ENCODE measurements around the gene TXNRD2.

The TXNRD2 gene

GRCh38 chr22:19923914-19924513 lies 17.6 kb downstream of the TXNRD2 start:
- Histone ChIP-seq H3K9ac (ENCODE audit: low read depth, low read length) (no peak overlapping the region), H3K4me1 (ENCODE audit: control insufficient read depth, insufficient read depth, low read length) (no peaks in the 10 kb centered on the region), H3K27ac (ENCODE audit: low read depth, low read length) (no peak overlapping the region), H3K27me3 (ENCODE audit: control insufficient read depth, insufficient read depth, low read length) (no peaks in the 10 kb centered on the region), H3K36me3 (ENCODE audit: control insufficient read depth, insufficient read depth, low read length) (no peaks in the 10 kb centered on the region), H3K9me3 (ENCODE audit: control insufficient read depth, insufficient read depth, low read length) (no peaks in the 10 kb centered on the region), H3K4me3 (ENCODE audit: low read depth, low read length) (no peak overlapping the region)

DNA sequence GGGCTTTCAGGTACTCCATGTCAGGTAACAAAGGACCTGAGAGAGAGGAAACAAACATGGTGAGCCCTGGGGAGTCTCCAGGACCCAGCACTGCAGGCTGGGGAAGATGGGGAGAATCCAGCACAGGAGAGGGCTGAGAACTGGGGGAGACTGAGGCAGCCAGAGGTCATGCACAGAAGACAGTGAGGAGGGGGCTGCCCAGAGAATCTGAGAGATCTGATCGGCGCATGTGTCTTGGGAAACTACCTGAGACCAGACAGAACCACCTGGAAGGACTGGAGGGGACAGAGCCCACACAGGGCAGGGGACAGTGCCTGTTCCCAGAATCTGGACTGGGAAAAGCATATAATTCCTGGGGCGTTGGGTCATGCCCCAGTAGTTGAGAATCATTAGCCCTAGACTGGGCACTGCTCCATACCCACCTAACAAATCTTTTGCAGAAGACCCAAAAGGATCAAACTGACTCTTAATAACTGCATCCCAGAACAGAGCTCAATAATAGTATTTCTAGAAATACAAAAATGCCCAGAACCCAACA lies 20.0 kb downstream of the TXNRD2 start:
- Histone ChIP-seq H3K36me3 (ENCODE audit: control insufficient read depth, insufficient read depth, low read length) (no peaks in the 10 kb centered on the region), H3K9ac (ENCODE audit: low read depth, low read length) (no peak overlapping the region), H3K27ac (ENCODE audit: low read depth, low read length) (no peak overlapping the region), H3K27me3 (ENCODE audit: control insufficient read depth, insufficient read depth, low read length) (no peaks in the 10 kb centered on the region), H3K4me3 (ENCODE audit: low read depth, low read length) (no peak overlapping the region), H3K9me3 (ENCODE audit: control insufficient read depth, insufficient read depth, low read length) (no peaks in the 10 kb centered on the region), H3K4me1 (ENCODE audit: control insufficient read depth, insufficient read depth, low read length) (no peaks in the 10 kb centered on the region)

GRCh38 chr22:19919701-19920363 lies 21.8 kb downstream of the TXNRD2 start:
- no peaks in the 10 kb centered on the region for H3K9me3 ChIP-seq (ENCODE audit: control insufficient read depth, insufficient read depth, low read length)
- no peak overlapping the region for H3K27ac ChIP-seq (ENCODE audit: low read depth, low read length)
- no peaks in the 10 kb centered on the region for H3K36me3 ChIP-seq (ENCODE audit: control insufficient read depth, insufficient read depth, low read length)
- no peaks in the 10 kb centered on the region for H3K4me1 ChIP-seq (ENCODE audit: control insufficient read depth, insufficient read depth, low read length)
- no peak overlapping the region for H3K9ac ChIP-seq (ENCODE audit: low read depth, low read length)
- H3K27me3 ChIP-seq (ENCODE audit: control insufficient read depth, insufficient read depth, low read length), result no peaks in the 10 kb centered on the region
- no peak overlapping the region for H3K4me3 ChIP-seq (ENCODE audit: low read depth, low read length)

- Histone ChIP-seq H3K27ac (ENCODE audit: low read depth, low read length) (no peak overlapping the region), H3K27me3 (ENCODE audit: control insufficient read depth, insufficient read depth, low read length) (no peaks in the 10 kb centered on the region), H3K9ac (ENCODE audit: low read depth, low read length) (no peak overlapping the region), H3K4me1 (ENCODE audit: control insufficient read depth, insufficient read depth, low read length) (no peaks in the 10 kb centered on the region), H3K36me3 (ENCODE audit: control insufficient read depth, insufficient read depth, low read length) (peaks cover 5% of the 10 kb centered on the region; the same call in 1 of the 2 replicates), H3K4me3 (ENCODE audit: low read depth, low read length) (no peak overlapping the region), H3K9me3 (ENCODE audit: control insufficient read depth, insufficient read depth, low read length) (no peaks in the 10 kb centered on the region)
Observed at GRCh38 chr22:19918332-19919106, 23.1 kb downstream of the TXNRD2 start.

- Histone ChIP-seq H3K9ac (ENCODE audit: low read depth, low read length) (no peak overlapping the region), H3K4me1 (ENCODE audit: control insufficient read depth, insufficient read depth, low read length) (no peaks in the 10 kb centered on the region), H3K4me3 (ENCODE audit: low read depth, low read length) (no peak overlapping the region), H3K27me3 (ENCODE audit: control insufficient read depth, insufficient read depth, low read length) (no peaks in the 10 kb centered on the region), H3K9me3 (ENCODE audit: control insufficient read depth, insufficient read depth, low read length) (no peaks in the 10 kb centered on the region), H3K27ac (ENCODE audit: low read depth, low read length) (no peak overlapping the region), H3K36me3 (ENCODE audit: control insufficient read depth, insufficient read depth, low read length) (peaks cover 5% of the 10 kb centered on the region; the same call in 1 of the 2 replicates)
Observed at GRCh38 chr22:19917389-19918138, 24.1 kb downstream of the TXNRD2 start.

GRCh38 chr22:19916941-19917340 lies 24.7 kb downstream of the TXNRD2 start:
- Histone ChIP-seq H3K27me3 (ENCODE audit: control insufficient read depth, insufficient read depth, low read length) (no peaks in the 10 kb centered on the region), H3K27ac (ENCODE audit: low read depth, low read length) (no peak overlapping the region), H3K36me3 (ENCODE audit: control insufficient read depth, insufficient read depth, low read length) (peaks cover 5% of the 10 kb centered on the region; the same call in 1 of the 2 replicates), H3K9me3 (ENCODE audit: control insufficient read depth, insufficient read depth, low read length) (no peaks in the 10 kb centered on the region), H3K4me3 (ENCODE audit: low read depth, low read length) (no peak overlapping the region), H3K4me1 (ENCODE audit: control insufficient read depth, insufficient read depth, low read length) (no peaks in the 10 kb centered on the region), H3K9ac (ENCODE audit: low read depth, low read length) (no peak overlapping the region)

DNA sequence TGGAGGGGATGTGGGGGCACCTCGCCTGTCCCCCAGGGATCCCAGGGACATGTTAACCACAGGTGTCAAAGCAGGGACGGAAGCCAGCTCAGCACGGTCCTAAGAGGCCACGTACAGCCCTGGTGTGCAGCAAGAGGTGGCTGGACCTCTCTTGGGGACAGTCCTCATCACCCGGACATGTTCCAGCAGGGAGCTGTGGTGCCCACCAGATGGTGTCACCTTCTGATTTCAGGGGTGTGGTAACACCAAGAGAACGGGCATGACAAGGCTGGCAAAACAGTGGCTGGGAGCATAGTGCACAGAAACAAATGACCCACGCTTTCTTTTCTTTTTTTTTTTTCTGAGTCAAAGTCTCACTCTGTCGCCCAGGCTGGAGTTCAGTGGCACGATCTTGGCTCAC lies 25.6 kb downstream of the TXNRD2 start:
- H3K9ac ChIP-seq (ENCODE audit: low read depth, low read length), result no peak overlapping the region
- H3K9me3 ChIP-seq (ENCODE audit: control insufficient read depth, insufficient read depth, low read length), result no peaks in the 10 kb centered on the region
- H3K27me3 ChIP-seq (ENCODE audit: control insufficient read depth, insufficient read depth, low read length), result no peaks in the 10 kb centered on the region
- peaks cover 5% of the 10 kb centered on the region; the same call in 1 of the 2 replicates for H3K36me3 ChIP-seq (ENCODE audit: control insufficient read depth, insufficient read depth, low read length)
- H3K27ac ChIP-seq (ENCODE audit: low read depth, low read length), result no peak overlapping the region
- no peak overlapping the region for H3K4me3 ChIP-seq (ENCODE audit: low read depth, low read length)
- H3K4me1 ChIP-seq (ENCODE audit: control insufficient read depth, insufficient read depth, low read length), result no peaks in the 10 kb centered on the region

DNA sequence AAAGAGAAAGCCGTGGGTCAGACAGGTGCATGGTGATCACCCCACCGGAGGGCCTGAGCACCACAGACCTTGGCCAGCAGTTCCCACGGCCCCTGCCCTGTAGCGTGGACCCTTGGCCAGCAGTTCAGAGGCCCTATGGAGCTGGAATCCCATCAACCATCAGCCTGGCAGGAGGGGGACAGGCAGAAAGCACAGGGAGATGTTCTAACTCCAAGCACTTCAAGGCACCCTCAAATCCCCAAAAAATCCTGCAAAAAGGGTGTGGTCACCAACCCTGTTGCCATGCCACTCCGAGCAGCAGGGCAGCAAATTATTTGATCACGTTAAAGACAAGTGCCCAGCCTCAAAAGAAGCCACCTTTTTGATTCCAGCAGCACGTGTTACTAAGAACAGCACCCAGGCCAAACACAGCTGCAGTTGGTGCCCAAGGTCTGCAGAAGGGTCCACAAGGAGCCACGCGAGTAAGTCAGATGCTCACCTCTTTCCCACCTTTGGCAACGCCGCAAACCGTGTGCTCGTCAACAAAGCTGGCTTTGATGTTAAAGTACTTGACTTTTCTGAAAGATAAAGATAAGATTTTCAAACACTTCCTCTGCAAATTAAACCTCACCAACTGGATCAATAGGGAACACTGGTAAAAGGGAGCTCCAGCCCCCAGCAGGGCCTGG lies 26.2 kb downstream of the TXNRD2 start:
- H3K36me3 ChIP-seq (ENCODE audit: control insufficient read depth, insufficient read depth, low read length), result peaks cover 5% of the 10 kb centered on the region; the same call in 1 of the 2 replicates
- H3K9me3 ChIP-seq (ENCODE audit: control insufficient read depth, insufficient read depth, low read length), result no peaks in the 10 kb centered on the region
- no peaks in the 10 kb centered on the region for H3K4me1 ChIP-seq (ENCODE audit: control insufficient read depth, insufficient read depth, low read length)
- H3K27me3 ChIP-seq (ENCODE audit: control insufficient read depth, insufficient read depth, low read length), result no peaks in the 10 kb centered on the region
- H3K4me3 ChIP-seq (ENCODE audit: low read depth, low read length), result no peak overlapping the region
- H3K9ac ChIP-seq (ENCODE audit: low read depth, low read length), result no peak overlapping the region
- no peak overlapping the region for H3K27ac ChIP-seq (ENCODE audit: low read depth, low read length)

GRCh38 chr22:19914201-19914943 lies 27.2 kb downstream of the TXNRD2 start:
- Histone ChIP-seq H3K9ac (ENCODE audit: low read depth, low read length) (no peak overlapping the region), H3K9me3 (ENCODE audit: control insufficient read depth, insufficient read depth, low read length) (no peaks in the 10 kb centered on the region), H3K4me1 (ENCODE audit: control insufficient read depth, insufficient read depth, low read length) (no peaks in the 10 kb centered on the region), H3K27me3 (ENCODE audit: control insufficient read depth, insufficient read depth, low read length) (no peaks in the 10 kb centered on the region), H3K4me3 (ENCODE audit: low read depth, low read length) (no peak overlapping the region), H3K27ac (ENCODE audit: low read depth, low read length) (no peak overlapping the region), H3K36me3 (ENCODE audit: control insufficient read depth, insufficient read depth, low read length) (peaks cover 5% of the 10 kb centered on the region; the same call in 1 of the 2 replicates)

Measured in HUES48 (cell line).